GM12874 (cell line): ENCODE measurements around the gene TRIM9.

ENCODE experiments used
- CTCF ChIP-seq: IDR thresholded peaks from 2 replicates; pipeline ENCODE4 v1.5.1; 2011; ENCODE audit warnings: low read depth, mild to moderate bottlenecking, control low read depth, low read length, moderate library complexity; ENCODE audit not compliant: insufficient read depth

The TRIM9 gene

GRCh38 chr14:51094901-51095853 is at the start of gene TRIM9:
TSS of gene TRIM9 (minus strand) at chr14:51095105. CDS start at chr14:51094939, 166 bp downstream.
- TF ChIP-seq CTCF: no peak

GRCh38 chr14:51140856-51141255 is 46.0 kb upstream of the TRIM9 start:
- TF ChIP-seq CTCF: no peak

- TF ChIP-seq CTCF: no peak
Observed at GRCh38 chr14:51140338-51140737, 45.4 kb upstream of the TRIM9 start.

- TF ChIP-seq CTCF: no peak
Observed at GRCh38 chr14:51139121-51139681, 44.3 kb upstream of the TRIM9 start.

- no peak for TF ChIP-seq CTCF
Observed at GRCh38 chr14:51138404-51139103, 43.6 kb upstream of the TRIM9 start.

GRCh38 chr14:51131516-51131915 is 36.6 kb upstream of the TRIM9 start:
- no peak for TF ChIP-seq CTCF

- no peak for TF ChIP-seq CTCF
Observed at GRCh38 chr14:51129130-51129529, 34.2 kb upstream of the TRIM9 start.
